ENCODE measurements around the gene AP1M1. TPM values are rescaled to one million over a fixed set of nuclear protein-coding genes. Genes with fewer than 3 reads are reported as not detected.

The AP1M1 gene
- total and polyA plus RNA-seq, 2 of the 4 experiments (the other 2 are of a cell fraction), result 85.1 to 99.1 TPM

DNA sequence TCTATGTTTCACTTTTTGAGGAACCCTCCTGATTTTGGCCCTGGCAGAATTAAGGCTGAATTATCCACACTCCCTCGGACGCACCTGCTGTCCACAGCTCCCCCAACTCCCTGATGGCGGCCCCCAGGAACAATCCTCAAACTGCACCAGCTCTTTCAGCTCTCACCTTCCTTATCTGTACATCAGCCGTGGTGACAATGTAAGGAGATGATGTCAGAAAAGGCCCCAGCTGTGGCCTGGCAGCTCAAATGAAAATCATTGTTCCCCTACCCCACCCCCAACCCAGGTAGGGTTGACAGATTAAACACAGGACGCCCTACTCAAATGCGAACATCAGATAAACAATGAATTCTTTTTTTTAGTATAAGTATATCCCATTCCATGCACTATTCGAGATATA, 91.9 kb downstream of the AP1M1 start:
- Histone ChIP-seq H3K56ac (ENCODE audit: extremely low read depth, insufficient read depth, low read length) (no peak overlapping the region), H3K4me2 (ENCODE audit: low read depth, low read length) (no peak overlapping the region), H3K9me3 (ENCODE audit: control insufficient read depth, insufficient read depth, low read length) (no peaks in the 10 kb centered on the region), H3K27me3 (ENCODE audit: control insufficient read depth, insufficient read depth, low read length) (peaks cover 15% of the 10 kb centered on the region), H2AFZ (replicated peaks; ENCODE audit: low read length, poor library complexity) (no peak overlapping the region), H4K91ac (ENCODE audit: insufficient read depth, low read depth, low read length) (no peak overlapping the region), H3K27ac (ENCODE audit: insufficient read depth, low read length) (no peak overlapping the region), H2AK9ac (replicated peaks; ENCODE audit: low read depth, low read length, poor library complexity) (no peak overlapping the region), H3K9ac (ENCODE audit: low read depth, low read length) (no peak overlapping the region), H3K36me3 (ENCODE audit: control insufficient read depth, insufficient read depth, low read length) (no peaks in the 10 kb centered on the region), H3K79me1 (ENCODE audit: low read depth in 1 of 2, low read length in 2 of 2) (no peaks in the 10 kb centered on the region), H3K18ac (ENCODE audit: low read depth, low read length) (no peak overlapping the region), H3K23ac (ENCODE audit: low read depth, low read length) (no peak overlapping the region), H2BK120ac (ENCODE audit: low read depth, low read length) (no peak overlapping the region), H3K4me1 (ENCODE audit: control insufficient read depth, insufficient read depth, low read length) (peaks cover 7% of the 10 kb centered on the region), H3K9me1 (ENCODE audit: insufficient read depth, low read length) (peaks cover 6% of the 10 kb centered on the region; the same call in 1 of the 2 replicates), H2BK20ac (ENCODE audit: low read depth, low read length) (no peak overlapping the region), H3K4me3 (ENCODE audit: insufficient read depth, low read depth, low read length) (no peak overlapping the region), H4K20me1 (ENCODE audit: insufficient read depth, low read length) (no peaks in the 10 kb centered on the region), H4K5ac (ENCODE audit: low read depth, low read length) (no peak overlapping the region), H3K14ac (replicated peaks; ENCODE audit: low read depth, low read length) (no peak overlapping the region), H4K8ac (ENCODE audit: low read depth in 2 of 2, low read length in 2 of 2) (no peak overlapping the region), H3K4ac (ENCODE audit: low read depth, low read length) (no peak overlapping the region), H2BK5ac (ENCODE audit: low read depth, low read length, poor library complexity, severe bottlenecking) (no peak overlapping the region), H2BK15ac (ENCODE audit: low read depth, low read length) (no peak overlapping the region; the same call in 2 of the 3 replicates), H2AK5ac (ENCODE audit: low read depth, low read length) (no peak overlapping the region)
- intact Hi-C loops (cut with micrococcal nuclease) (no loop called here), in situ Hi-C loops (cut with MboI; ENCODE audit: low sequenced_read_pairs) (no loop called here), dilution Hi-C loops (cut with HindIII; ENCODE audit: low sequenced_read_pairs, unreplicated experiment) (no loop called here)
- ChIA-PET CTCF (no interaction called here), POLR2A (ENCODE audit: unreplicated experiment) (no interaction called here)
- DNase-seq (no peak), ATAC-seq (ENCODE audit: low read depth) (no peak)
- TF ChIP-seq MAFK (IDR thresholded peaks at IDR 0.05; ENCODE audit: low read depth, low read length) (no peak), FOS (IDR thresholded peaks at IDR 0.05; ENCODE audit: low read depth, low read length) (no peak), MXI1 (IDR thresholded peaks at IDR 0.05; ENCODE audit: borderline replicate concordance, low read depth, low read length) (no peak)
- TF ChIP-seq, protein P1, sequence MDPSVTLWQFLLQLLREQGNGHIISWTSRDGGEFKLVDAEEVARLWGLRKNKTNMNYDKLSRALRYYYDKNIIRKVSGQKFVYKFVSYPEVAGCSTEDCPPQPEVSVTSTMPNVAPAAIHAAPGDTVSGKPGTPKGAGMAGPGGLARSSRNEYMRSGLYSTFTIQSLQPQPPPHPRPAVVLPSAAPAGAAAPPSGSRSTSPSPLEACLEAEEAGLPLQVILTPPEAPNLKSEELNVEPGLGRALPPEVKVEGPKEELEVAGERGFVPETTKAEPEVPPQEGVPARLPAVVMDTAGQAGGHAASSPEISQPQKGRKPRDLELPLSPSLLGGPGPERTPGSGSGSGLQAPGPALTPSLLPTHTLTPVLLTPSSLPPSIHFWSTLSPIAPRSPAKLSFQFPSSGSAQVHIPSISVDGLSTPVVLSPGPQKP (IDR thresholded peaks at IDR 0.05; ENCODE audit: borderline replicate concordance, low read depth, low read length), result no peak
- TF ChIP-seq, protein P2, sequence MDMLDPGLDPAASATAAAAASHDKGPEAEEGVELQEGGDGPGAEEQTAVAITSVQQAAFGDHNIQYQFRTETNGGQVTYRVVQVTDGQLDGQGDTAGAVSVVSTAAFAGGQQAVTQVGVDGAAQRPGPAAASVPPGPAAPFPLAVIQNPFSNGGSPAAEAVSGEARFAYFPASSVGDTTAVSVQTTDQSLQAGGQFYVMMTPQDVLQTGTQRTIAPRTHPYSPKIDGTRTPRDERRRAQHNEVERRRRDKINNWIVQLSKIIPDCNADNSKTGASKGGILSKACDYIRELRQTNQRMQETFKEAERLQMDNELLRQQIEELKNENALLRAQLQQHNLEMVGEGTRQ (IDR thresholded peaks at IDR 0.05; ENCODE audit: low read depth, low read length), result no peak
- BruUV-seq (replicated peaks), result no TSS peak
- no CpG with 5 or more reads among the region's 7 CpGs for WGBS, 2 experiments (ENCODE audit: extremely low coverage in 2 of 2, insufficient read length in 1 of 2)

All from IMR-90 (cell line).